Transverse colon (tissue), 4 donors: Measurements from ENCODE around the gene UBE2L5.

Source experiments
- CTCF ChIP-seq, 5 experiments: fragments of 200-600 bp in 3 of 5; fragments of 450-650 bp in 2 of 5; sonication (generic) in 3 of 5; IDR thresholded peaks; 1 replicate in 2 of 5; 2 replicates in 3 of 5; pipeline ENCODE4 v1.5.1; 2016 to 2017; ENCODE audit warnings: antibody characterized with exemption in 5 of 5, inconsistent platforms in 3 of 5, mild to moderate bottlenecking in 2 of 5, moderate library complexity in 1 of 5
- EP300 ChIP-seq: sonication (generic); formaldehyde crosslinking; IDR thresholded peaks from one replicate; pipeline ENCODE4 v1.6.1; 2017; ENCODE audit warnings: antibody characterized with exemption, low read depth
- POLR2A ChIP-seq: fragments of 450-650 bp; IDR thresholded peaks from one replicate; pipeline ENCODE4 v1.6.1; 2016; ENCODE audit warnings: antibody characterized with exemption, mild to moderate bottlenecking, moderate library complexity
- POLR2AphosphoS5 ChIP-seq, 3 donors: sonication (generic); formaldehyde crosslinking; IDR thresholded peaks; one replicate each; pipeline ENCODE4 v1.6.1; 2016; ENCODE audit warnings: antibody characterized with exemption in 3 of 3

- TF ChIP-seq CTCF (IDR thresholded peaks at IDR 0.05) (no peak), POLR2AphosphoS5 (IDR thresholded peaks at IDR 0.05) (no peak), POLR2A (no peak), EP300 (no peak)
These were observed 30.2 kb upstream of the UBE2L5 start for GRCh38 chr13:30391956-30392680.
